ENCODE data around the gene CAMK1D.

The CAMK1D gene

DNA sequence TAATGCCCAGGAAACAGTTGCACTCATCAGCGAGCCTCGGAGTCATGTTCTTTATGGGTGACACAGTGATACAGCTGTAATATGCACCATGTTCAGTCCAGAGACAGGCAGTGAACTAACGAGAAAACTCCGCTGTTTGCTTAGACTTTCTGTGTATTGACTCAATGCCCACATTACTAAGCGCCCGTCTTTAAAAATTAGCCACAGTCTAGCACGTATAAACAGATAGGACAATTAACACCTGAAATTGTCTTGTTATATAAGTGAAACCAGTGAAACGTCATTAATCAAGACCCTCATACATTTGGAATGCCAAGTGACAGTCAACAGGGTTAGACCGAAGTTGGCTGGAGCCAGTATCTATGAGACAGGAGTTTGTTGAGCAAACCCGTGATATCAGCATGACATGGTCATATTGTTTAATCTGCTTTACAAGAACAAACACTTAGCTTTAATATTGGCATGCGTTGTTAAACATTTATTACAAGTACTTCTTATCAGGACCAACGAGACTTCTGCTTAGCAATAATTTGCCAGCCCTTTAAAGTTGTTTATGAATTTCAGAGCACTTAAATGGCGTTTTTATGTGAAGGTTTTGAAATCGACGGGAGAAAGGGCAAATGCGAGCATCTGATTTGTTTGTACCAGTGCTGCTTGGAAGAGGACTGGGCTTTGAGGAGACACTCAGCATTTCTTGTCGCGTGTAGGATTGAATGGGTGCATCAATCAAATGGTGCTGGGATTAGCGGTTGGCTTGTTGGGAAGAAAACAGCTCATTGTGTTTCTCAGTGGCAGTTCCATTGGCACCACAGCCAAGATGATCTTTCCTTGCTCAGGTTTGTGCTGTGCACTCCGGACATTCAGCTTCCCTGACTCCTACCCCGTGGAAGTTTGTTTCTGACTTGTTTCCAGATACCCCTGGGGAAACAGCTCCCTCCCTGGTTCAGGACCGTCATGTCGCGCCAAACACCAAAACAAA, 56.3 kb downstream of the CAMK1D start:
- no peak for DNase-seq

- no peak for DNase-seq
Observed at GRCh38 chr10:12406764-12407400, 57.5 kb downstream of the CAMK1D start.

DNA sequence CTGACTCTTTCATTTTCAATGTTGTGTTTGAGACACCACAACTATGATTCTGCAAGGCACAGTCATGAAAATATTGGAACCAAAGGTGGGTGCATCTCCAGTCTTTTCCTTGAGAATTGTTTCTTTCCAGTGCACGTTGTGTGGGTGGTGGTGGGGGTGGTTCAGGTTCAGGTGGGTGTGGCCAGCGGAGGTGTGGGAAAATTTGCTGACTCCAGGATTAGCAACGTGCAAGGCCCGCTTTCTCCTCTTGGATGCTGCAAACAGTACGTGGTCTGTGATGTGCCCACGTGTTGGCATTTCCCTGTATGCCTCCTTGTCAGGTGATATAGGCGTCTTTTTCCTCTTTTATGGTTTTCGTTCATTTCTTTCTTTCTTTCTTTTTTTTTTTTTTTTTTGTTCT, 59.1 kb downstream of the CAMK1D start:
- DNase-seq = no peak

GRCh38 chr10:12409161-12409560, 59.8 kb downstream of the CAMK1D start:
- DNase-seq = no peak

DNA sequence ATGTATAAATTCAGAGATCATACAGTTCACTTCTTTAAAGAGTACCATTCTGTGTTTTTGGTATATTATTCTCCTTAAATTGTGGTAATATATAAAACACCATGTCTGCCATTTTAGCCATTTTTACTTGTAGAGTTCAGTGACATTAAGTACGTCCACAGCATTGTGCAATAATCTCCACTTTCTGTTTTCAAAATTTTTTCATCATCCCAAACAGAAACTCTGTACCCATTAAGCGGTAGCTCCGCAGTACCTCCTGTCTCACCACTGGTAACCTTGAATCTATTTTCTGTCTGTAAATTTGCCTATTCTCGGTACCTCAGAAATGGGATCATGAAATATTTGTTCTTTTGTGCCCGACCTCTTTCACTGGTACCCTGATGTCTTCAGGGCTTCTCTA, 60.3 kb downstream of the CAMK1D start:
- DNase-seq = no peak

- peak; percentile 59 for DNase-seq
Observed at GRCh38 chr10:12412666-12413368, 63.5 kb downstream of the CAMK1D start.

DNA sequence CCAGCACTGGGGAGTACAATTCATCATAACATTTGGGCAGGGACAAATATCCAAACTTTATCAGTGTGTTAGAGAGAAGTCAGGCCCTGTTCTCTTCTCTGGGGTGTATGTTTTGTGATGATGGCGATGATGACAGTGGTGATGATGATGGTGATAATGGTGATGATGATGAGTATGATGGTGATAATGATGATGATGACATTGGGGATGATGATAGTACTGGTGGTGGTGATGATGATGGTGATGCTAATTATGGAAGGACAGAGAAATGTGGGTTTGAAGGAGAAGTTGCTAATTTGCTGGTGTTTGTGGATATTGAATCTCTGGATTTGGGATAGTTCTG, 64.0 kb downstream of the CAMK1D start:
- no peak for DNase-seq

DNA sequence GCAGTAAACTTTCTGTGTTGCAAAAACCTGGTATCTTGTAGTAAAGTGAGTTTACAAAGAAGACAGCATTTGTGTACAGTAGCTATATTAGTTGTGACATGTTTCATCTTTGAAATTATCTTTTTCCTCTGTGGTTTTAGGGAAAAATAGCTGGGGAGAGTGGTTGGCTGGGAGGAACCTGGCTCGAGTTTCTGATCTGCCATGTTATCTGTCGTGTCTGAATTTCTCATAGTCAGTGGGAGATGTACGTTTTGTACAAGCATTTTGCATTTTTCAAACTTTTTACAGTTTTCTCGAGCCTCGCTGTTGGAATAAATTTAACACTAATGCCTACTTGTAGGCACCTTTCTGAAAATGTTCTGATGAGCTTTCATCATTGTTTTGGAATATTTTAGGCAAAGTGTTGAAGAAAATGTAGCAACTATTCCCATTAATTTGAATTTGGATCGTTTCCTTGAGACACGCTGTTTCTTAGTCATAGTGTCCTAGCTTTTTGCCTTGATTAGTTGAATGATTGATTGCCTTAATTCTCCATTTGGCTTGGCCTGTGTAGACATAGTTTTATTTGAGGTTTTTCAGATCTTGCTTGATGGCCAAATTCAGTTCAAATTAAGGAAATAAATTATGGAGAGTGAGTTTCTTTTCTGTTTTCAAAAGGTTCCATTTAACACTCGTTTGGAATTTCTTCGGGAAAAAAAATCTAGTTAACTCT, 65.1 kb downstream of the CAMK1D start:
- no peak for DNase-seq

- DNase-seq = no peak
Observed at GRCh38 chr10:12416344-12417050, 67.2 kb downstream of the CAMK1D start.

GRCh38 chr10:12417331-12417730, 68.0 kb downstream of the CAMK1D start:
- no peak for DNase-seq

DNA sequence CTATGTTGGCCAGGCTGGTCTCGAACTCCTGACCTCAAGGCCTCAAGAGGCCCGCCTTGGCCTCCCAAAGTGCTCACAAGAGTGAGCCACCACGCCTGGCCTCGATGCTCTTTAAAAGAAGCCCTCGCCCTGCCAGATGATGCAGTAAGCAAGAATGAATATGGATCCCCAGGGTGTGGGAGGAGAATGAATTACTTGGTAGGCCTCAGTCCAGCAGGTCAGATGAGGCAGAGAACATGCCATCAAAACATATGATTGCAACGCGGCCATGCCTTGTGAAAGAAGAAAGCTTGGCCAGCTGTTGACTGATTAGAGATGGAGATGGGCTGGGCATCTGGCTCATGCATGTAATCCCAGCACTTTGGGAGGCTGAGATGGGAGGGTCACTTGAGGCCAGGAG, 68.7 kb downstream of the CAMK1D start:
- DNase-seq = no peak

- no peak for DNase-seq
Observed at GRCh38 chr10:12418725-12419261, 69.4 kb downstream of the CAMK1D start.

GRCh38 chr10:12419262-12419847, 70.0 kb downstream of the CAMK1D start:
- peak; percentile 78 for DNase-seq

DNA sequence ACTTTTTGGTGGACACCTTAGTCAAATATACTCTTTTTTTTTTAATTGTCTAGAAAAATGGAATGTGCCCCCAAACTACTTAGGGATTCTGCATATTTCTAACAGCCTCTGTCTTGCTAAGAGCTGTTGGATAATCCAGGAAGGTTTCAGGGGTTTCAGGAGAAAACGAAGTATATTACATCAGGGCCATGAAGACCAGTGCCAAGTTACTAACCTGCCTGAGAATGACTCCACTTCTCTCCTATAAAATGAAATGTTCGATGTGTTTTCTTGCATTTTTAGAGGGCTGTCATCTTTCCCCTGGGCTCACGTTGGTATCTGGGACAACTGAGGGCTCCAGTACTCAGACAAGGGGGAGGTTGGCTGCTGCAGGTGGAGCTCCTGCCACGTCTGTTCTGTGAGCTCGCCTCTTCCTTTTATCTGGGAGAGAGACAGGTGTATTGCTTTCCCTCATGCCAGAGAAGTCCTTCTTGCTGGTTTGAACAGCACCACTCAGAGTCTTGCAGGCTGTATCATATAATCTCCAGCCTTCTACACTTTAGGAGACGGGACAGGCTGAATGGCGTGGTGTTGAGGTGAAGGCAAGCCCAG, 71.3 kb downstream of the CAMK1D start:
- DNase-seq = no peak

GRCh38 chr10:12422189-12422588, 72.8 kb downstream of the CAMK1D start:
- DNase-seq = no peak

GRCh38 chr10:12423896-12424295, 74.5 kb downstream of the CAMK1D start:
- no peak for DNase-seq

- no peak for DNase-seq
Observed at GRCh38 chr10:12427276-12427675, 77.9 kb downstream of the CAMK1D start.

- no peak for DNase-seq
Observed at GRCh38 chr10:12428447-12429135, 79.2 kb downstream of the CAMK1D start.

DNA sequence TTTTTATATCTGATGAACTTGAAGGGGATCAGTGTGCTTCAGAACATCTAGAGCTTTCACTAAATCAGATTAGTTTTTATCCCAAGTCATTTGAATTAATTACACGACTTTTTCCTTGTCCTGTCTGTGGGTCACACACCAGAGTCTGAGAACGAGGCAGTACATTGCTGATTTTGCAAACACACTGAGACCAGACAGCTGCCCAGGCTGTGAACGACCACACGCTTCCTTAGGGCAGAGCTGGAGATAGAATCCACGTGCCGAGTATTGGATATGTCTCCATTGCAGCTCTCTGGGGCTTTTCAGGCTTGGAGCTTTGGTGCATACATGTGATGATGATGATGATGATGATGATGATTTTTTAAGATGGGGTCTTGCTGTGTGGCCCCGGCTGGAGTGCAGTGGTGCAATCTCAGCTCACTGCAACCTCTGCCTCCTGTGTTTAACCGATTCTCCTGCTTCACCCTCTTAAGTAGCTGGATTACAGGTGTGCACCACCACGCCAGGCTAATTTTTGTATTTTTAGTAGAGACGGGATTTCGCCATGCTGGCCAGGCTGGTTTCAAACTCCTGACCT, 81.1 kb downstream of the CAMK1D start:
- DNase-seq = no peak

Measured in activated CD4-positive, alpha-beta T cell treated with anti-CD3 and anti-CD28 coated beads, Interleukin-2, amount 50 U/mL, for 16 hours (primary cell).